ENCODE data around the gene ARX. TPM values are rescaled to one million over a fixed set of nuclear protein-coding genes. Genes with fewer than 3 reads are reported as not detected.
A peak's percentile ranks its signal among the peaks of the same experiment; 100 is the strongest.

ARX gene
- total RNA-seq, 1 experiment from 2014 or later: 0.22 TPM

DNA sequence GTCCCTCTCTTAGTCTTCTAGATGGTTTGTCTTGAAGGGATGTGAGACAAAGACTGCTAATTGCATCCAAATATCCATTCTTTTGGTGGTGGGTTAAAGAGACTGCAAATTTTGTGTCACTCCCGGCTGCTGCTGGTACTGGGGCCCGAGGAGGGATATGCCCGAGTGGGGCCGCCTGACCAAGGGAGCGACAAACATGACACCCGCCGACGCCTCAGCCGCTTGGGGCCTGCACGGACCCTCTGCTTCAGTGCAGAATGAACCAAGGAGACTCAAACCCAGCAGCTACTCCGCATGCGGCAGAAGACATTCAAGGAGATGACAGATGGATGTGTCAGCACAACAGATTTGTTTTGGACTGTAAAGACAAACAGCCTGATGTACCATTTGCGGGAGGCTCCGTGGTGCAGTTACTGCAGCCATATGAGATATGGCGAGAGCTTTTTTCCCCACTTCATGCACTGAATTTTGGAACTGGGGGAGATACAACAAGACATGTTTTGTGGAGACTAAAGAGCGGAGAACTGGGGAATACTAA is 13.6 kb upstream of the ARX start:
- intact Hi-C loops (cut with micrococcal nuclease): no loop called here
- H2AFZ ChIP-seq (ENCODE audit: low read depth, low read length, poor library complexity, severe bottlenecking): peak overlapping the region; percentile 40
- no peak overlapping the region for H3K9ac ChIP-seq (ENCODE audit: low read length)
- H3K4me1 ChIP-seq (ENCODE audit: control insufficient read depth in 1 of 2, insufficient read depth in 2 of 2, low read length in 2 of 2): peaks cover 5 to 10% of the 10 kb centered on the region in 2 experiments; a peak in 3 of 4 replicates
- H3K4me2 ChIP-seq (ENCODE audit: low read length): peak overlapping the region; percentile 50; the same call in 1 of the 2 replicates
- no peaks in the 10 kb centered on the region for H3K9me3 ChIP-seq (ENCODE audit: control insufficient read depth in 1 of 2, insufficient read depth in 1 of 2, low read depth in 1 of 2, low read length in 2 of 2)
- H3K27me3 ChIP-seq (ENCODE audit: insufficient read depth, low read length): no peaks in the 10 kb centered on the region
- ATAC-seq (no peak), DNase-seq (ENCODE audit: low read depth, low spot score) (no peak)
- H3K27ac ChIP-seq (ENCODE audit: low read depth, low read length): no peak overlapping the region
- CTCF ChIA-PET: interaction anchor here (1.0 kb wide), 1 partner anchor 9 kb away, joined by 4 read pairs; no protein-coding TSS in a partner anchor
- no peaks in the 10 kb centered on the region for H3K9me2 ChIP-seq (ENCODE audit: insufficient read depth)
- no peak overlapping the region for H3K4me3 ChIP-seq (replicated peaks in 1 of 2; ENCODE audit: low read depth in 1 of 2, low read length in 2 of 2)
- BruUV-seq (replicated peaks): no TSS peak
- H4K20me1 ChIP-seq (ENCODE audit: insufficient read depth): no peaks in the 10 kb centered on the region
- no peaks in the 10 kb centered on the region for H3K79me2 ChIP-seq (ENCODE audit: insufficient read depth, low read length)
- TF ChIP-seq ELF1 (IDR thresholded peaks at IDR 0.05; ENCODE audit: borderline replicate concordance, low read depth) (no peak), SRF (IDR thresholded peaks at IDR 0.05; ENCODE audit: low read depth) (no peak), CBX3 (IDR thresholded peaks at IDR 0.05; ENCODE audit: low read depth) (no peak), JUND (IDR thresholded peaks at IDR 0.05) (no peak), SIN3A (IDR thresholded peaks at IDR 0.05; ENCODE audit: low read depth) (no peak)
- TF ChIP-seq, protein P1, sequence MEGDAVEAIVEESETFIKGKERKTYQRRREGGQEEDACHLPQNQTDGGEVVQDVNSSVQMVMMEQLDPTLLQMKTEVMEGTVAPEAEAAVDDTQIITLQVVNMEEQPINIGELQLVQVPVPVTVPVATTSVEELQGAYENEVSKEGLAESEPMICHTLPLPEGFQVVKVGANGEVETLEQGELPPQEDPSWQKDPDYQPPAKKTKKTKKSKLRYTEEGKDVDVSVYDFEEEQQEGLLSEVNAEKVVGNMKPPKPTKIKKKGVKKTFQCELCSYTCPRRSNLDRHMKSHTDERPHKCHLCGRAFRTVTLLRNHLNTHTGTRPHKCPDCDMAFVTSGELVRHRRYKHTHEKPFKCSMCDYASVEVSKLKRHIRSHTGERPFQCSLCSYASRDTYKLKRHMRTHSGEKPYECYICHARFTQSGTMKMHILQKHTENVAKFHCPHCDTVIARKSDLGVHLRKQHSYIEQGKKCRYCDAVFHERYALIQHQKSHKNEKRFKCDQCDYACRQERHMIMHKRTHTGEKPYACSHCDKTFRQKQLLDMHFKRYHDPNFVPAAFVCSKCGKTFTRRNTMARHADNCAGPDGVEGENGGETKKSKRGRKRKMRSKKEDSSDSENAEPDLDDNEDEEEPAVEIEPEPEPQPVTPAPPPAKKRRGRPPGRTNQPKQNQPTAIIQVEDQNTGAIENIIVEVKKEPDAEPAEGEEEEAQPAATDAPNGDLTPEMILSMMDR (IDR thresholded peaks at IDR 0.05 in 2 of 3, conservative IDR thresholded peaks at IDR 0.05 in 1 of 3; ENCODE audit: borderline replicate concordance in 1 of 3, insufficient read depth in 1 of 3, low read depth in 2 of 3, low read length in 2 of 3): no peak
- no peaks in the 10 kb centered on the region for H3K36me3 ChIP-seq (ENCODE audit: control insufficient read depth in 1 of 2, insufficient read depth in 2 of 2, low read length in 2 of 2)
- POLR2A ChIA-PET: no interaction called here
- RAD21 ChIA-PET (ENCODE audit: low non-redundant PET in 1 of 2, low total read pairs in 2 of 2, uncharacterized antibody in 2 of 2, unreplicated experiment in 2 of 2): no interaction called here

- Histone ChIP-seq H3K4me3 (replicated peaks in 1 of 2; ENCODE audit: low read depth in 1 of 2, low read length in 2 of 2) (no peak overlapping the region), H2AFZ (ENCODE audit: low read depth, low read length, poor library complexity, severe bottlenecking) (peak overlapping the region; percentile 40), H3K79me2 (ENCODE audit: insufficient read depth, low read length) (no peaks in the 10 kb centered on the region), H3K4me1 (ENCODE audit: control insufficient read depth in 1 of 2, insufficient read depth in 2 of 2, low read length in 2 of 2) (peaks cover 5 to 10% of the 10 kb centered on the region in 2 experiments; a peak in 3 of 4 replicates), H3K36me3 (ENCODE audit: control insufficient read depth in 1 of 2, insufficient read depth in 2 of 2, low read length in 2 of 2) (no peaks in the 10 kb centered on the region), H3K27ac (ENCODE audit: low read depth, low read length) (no peak overlapping the region), H3K4me2 (ENCODE audit: low read length) (peak overlapping the region; percentile 50), H3K9ac (ENCODE audit: low read length) (no peak overlapping the region), H3K9me3 (ENCODE audit: control insufficient read depth in 1 of 2, insufficient read depth in 1 of 2, low read depth in 1 of 2, low read length in 2 of 2) (no peaks in the 10 kb centered on the region), H4K20me1 (ENCODE audit: insufficient read depth) (no peaks in the 10 kb centered on the region), H3K9me2 (ENCODE audit: insufficient read depth) (no peaks in the 10 kb centered on the region), H3K27me3 (ENCODE audit: insufficient read depth, low read length) (no peaks in the 10 kb centered on the region)
- POLR2A ChIA-PET: no interaction called here
- TF ChIP-seq FOSL1 (IDR thresholded peaks at IDR 0.05; ENCODE audit: low read depth) (peak; percentile 46; the same call in 1 of the 2 replicates), SP1 (IDR thresholded peaks at IDR 0.05; ENCODE audit: low read depth) (no peak), JUND (IDR thresholded peaks at IDR 0.05) (0 out of 2 replicates have a peak, but pooled peaks have one; percentile 18)
- ATAC-seq (no peak; the same call in 1 of the 2 replicates), DNase-seq (ENCODE audit: low read depth, low spot score) (no peak)
- BruUV-seq (replicated peaks): no TSS peak
- intact Hi-C loops (cut with micrococcal nuclease): no loop called here
- RAD21 ChIA-PET (ENCODE audit: low non-redundant PET in 1 of 2, low total read pairs in 2 of 2, uncharacterized antibody in 2 of 2, unreplicated experiment in 2 of 2): no interaction called here
- CTCF ChIA-PET: interaction anchor here (1.0 kb wide), 1 partner anchor 115 kb away, joined by 4 read pairs; no protein-coding TSS in a partner anchor
These were observed 13.0 kb upstream of the ARX start for GRCh38 chrX:25028726-25029125.

All from HCT116 (cell line).